Neuronal stem cell (in vitro differentiated cells): ENCODE measurements around the gene TRIM74. TPM values are rescaled to one million over a fixed set of nuclear protein-coding genes. Genes with fewer than 3 reads are reported as not detected.
"Not testable (repeated sequence)": the region's sequence is repeated elsewhere in the genome, so short reads cannot be mapped to it uniquely, and the experiment has no call there.

Source experiments
- DNase-seq: peaks from one replicate; pipeline ENCODE4 v3.0.0-alpha.2; 2013; ENCODE audit warnings: low spot score
- H2AFZ ChIP-seq: one replicate; pipeline ENCODE4 v1.6.1; 2013; ENCODE audit warnings: mild to moderate bottlenecking, low read length, inconsistent platforms
- H2AK5ac ChIP-seq: 2 replicates; pipeline ENCODE4 v1.6.1; 2013; ENCODE audit warnings: low read depth, mild to moderate bottlenecking, inconsistent platforms, low read length, moderate library complexity, mixed read lengths
- H2BK120ac ChIP-seq: 2 replicates; pipeline ENCODE4 v1.6.1; 2013; ENCODE audit warnings: low read depth, mild to moderate bottlenecking, inconsistent platforms, low read length, moderate library complexity, mixed read lengths
- H2BK12ac ChIP-seq: one replicate; pipeline ENCODE4 v1.6.1; 2013; ENCODE audit warnings: low read length, inconsistent platforms
- H2BK15ac ChIP-seq: 2 replicates; pipeline ENCODE4 v1.6.1; 2013; ENCODE audit warnings: mild to moderate bottlenecking, low read length, inconsistent platforms, mixed read lengths
- H2BK5ac ChIP-seq: one replicate; pipeline ENCODE4 v1.6.1; 2013; ENCODE audit warnings: inconsistent platforms, mild to moderate bottlenecking, low read length, moderate library complexity
- H3K14ac ChIP-seq: one replicate; pipeline ENCODE4 v1.6.1; 2013; ENCODE audit warnings: low read length, inconsistent platforms
- H3K18ac ChIP-seq: 2 replicates; pipeline ENCODE4 v1.6.1; 2013; ENCODE audit warnings: low read length, inconsistent platforms
- H3K23ac ChIP-seq: 2 replicates; pipeline ENCODE4 v1.6.1; 2013; ENCODE audit warnings: low read depth, mild to moderate bottlenecking, mixed read lengths, low read length, inconsistent platforms; ENCODE audit not compliant: poor library complexity
- H3K27ac ChIP-seq: replicated peaks from 3 replicates; pipeline ENCODE4 v1.5.1; 2013; ENCODE audit warnings: low read length, inconsistent platforms
- H3K27me3 ChIP-seq, 3 experiments: 2 replicates each; pipeline ENCODE4 v1.6.1; 2013; ENCODE audit warnings: low read length in 3 of 3, mild to moderate bottlenecking in 2 of 3, inconsistent platforms in 1 of 3, low read depth in 1 of 3, mixed read lengths in 1 of 3, moderate library complexity in 1 of 3; ENCODE audit not compliant: control insufficient read depth in 3 of 3, insufficient read depth in 3 of 3
- H3K36me3 ChIP-seq, 2 donors: replicated peaks in 1 of 2; 2 replicates each; pipeline ENCODE4 v1.6.1; 2013; ENCODE audit warnings: low read length in 2 of 2; ENCODE audit not compliant: control insufficient read depth in 2 of 2, insufficient read depth in 2 of 2
- H3K4ac ChIP-seq: 2 replicates; pipeline ENCODE4 v1.6.1; 2013; ENCODE audit warnings: inconsistent platforms, mild to moderate bottlenecking, low read length, moderate library complexity
- H3K4me1 ChIP-seq, 2 donors: 1 replicate in 1 of 2; 2 replicates in 1 of 2; pipeline ENCODE4 v1.6.1; 2013; ENCODE audit warnings: low read length in 2 of 2, low read depth in 1 of 2; ENCODE audit not compliant: control insufficient read depth in 2 of 2, insufficient read depth in 1 of 2
- H3K4me2 ChIP-seq: one replicate; pipeline ENCODE4 v1.6.1; 2013; ENCODE audit warnings: mild to moderate bottlenecking, low read length, inconsistent platforms; ENCODE audit not compliant: insufficient read depth, poor library complexity, severe bottlenecking
- H3K4me3 ChIP-seq, 2 donors: 2 replicates each; pipeline ENCODE4 v1.5.1; 2013; ENCODE audit warnings: low read length in 2 of 2, mild to moderate bottlenecking in 2 of 2, inconsistent platforms in 1 of 2, moderate library complexity in 1 of 2
- H3K79me1 ChIP-seq: one replicate; pipeline ENCODE4 v1.6.1; 2013; ENCODE audit warnings: low read depth, mild to moderate bottlenecking, inconsistent platforms, low read length, moderate library complexity
- H3K9ac ChIP-seq: one replicate; pipeline ENCODE4 v1.6.1; 2013; ENCODE audit warnings: mild to moderate bottlenecking, low read depth, low read length, inconsistent platforms; ENCODE audit not compliant: poor library complexity
- H3K9me3 ChIP-seq, 2 donors: replicated peaks in 1 of 2; 2 replicates each; pipeline versions ENCODE3 to v1.6.1; 2013; ENCODE audit warnings: low read length in 2 of 2, mild to moderate bottlenecking in 2 of 2, inconsistent platforms in 1 of 2, low read depth in 1 of 2, mixed read lengths in 1 of 2, moderate library complexity in 1 of 2; ENCODE audit not compliant: control insufficient read depth in 2 of 2, insufficient read depth in 1 of 2
- H4K8ac ChIP-seq: one replicate; pipeline ENCODE4 v1.6.1; 2013; ENCODE audit warnings: low read depth, mild to moderate bottlenecking, inconsistent platforms, low read length, moderate library complexity
- H4K91ac ChIP-seq: one replicate; pipeline ENCODE4 v1.6.1; 2013; ENCODE audit warnings: low read length, low read depth, mild to moderate bottlenecking, inconsistent platforms; ENCODE audit not compliant: poor library complexity
- WGBS, 2 donors: extraction: QIAGEN DNeasy Blood & Tissue Kit; methylation state at CpG; one replicate each; pipeline ENCODE4 v1.1.7; 2013; ENCODE audit warnings: missing lambda C conversion rate in 2 of 2, mixed read lengths in 1 of 2; ENCODE audit not compliant: insufficient read length in 2 of 2, insufficient replicate concordance in 1 of 2; ENCODE audit errors: extremely low coverage in 2 of 2; 5-methylcytosine and 5-hydroxymethylcytosine counted together
- small RNA-seq: library from polyadenylated mRNA; stranded (forward); fragments of <200 nt; extraction: miRNeasy Mini kit (QIAGEN cat#:217004); gene quantifications from one replicate; pipeline ENCODE3, GENCODE V24; 2013; ENCODE audit not compliant: insufficient read depth

TRIM74 gene

DNA sequence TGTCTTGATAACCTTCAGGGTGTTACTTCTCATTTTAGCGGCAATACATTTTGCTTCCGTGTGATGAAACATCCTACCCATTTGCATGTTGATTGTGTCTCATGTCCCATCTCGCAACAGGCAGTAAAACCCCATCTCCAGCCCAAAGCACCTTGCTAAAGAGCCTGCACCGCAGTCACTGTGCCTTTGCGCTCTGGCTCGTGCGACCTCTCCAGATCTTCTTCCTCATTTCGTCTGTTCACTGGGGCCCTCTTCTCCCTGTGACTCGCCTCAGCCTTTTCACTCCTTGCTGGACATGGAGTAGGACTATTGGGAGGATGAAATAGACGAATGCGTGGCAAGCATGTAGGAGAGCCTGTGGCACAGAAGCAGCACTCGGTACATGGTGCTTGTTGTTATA is 57.9 kb downstream of the TRIM74 start:
- not testable (repeated sequence) for H3K23ac ChIP-seq, H4K8ac ChIP-seq, H2AK5ac ChIP-seq, H2BK12ac ChIP-seq, H3K9me3 ChIP-seq, H4K91ac ChIP-seq, H2BK5ac ChIP-seq, H3K79me1 ChIP-seq, DNase-seq, H2AFZ ChIP-seq, H2BK15ac ChIP-seq, H3K18ac ChIP-seq, H3K27ac ChIP-seq, H3K4me2 ChIP-seq, H3K9ac ChIP-seq, H3K4me1 ChIP-seq, H2BK120ac ChIP-seq, H3K4ac ChIP-seq, H3K4me3 ChIP-seq, H3K14ac ChIP-seq, H3K27me3 ChIP-seq
- peaks cover 9 to 28% of the 10 kb centered on the region in 2 donors for H3K36me3 ChIP-seq
- no CpG with 5 or more reads among the region's 12 CpGs for WGBS, 2 donors

Small RNAs within 50 kb of the gene (small RNA-seq; reads per million reads assigned to genes)
- not detected for gene RF00019
